KMS-11 (cell line): ENCODE data around the gene PACS1.

Experiments
- H2AFZ ChIP-seq: fragments of 200-600 bp; sonication (generic); 2 replicates; pipeline ENCODE4 v1.6.1; 2016; ENCODE audit warnings: antibody characterized with exemption, mixed run types, low read depth
- H3K27ac ChIP-seq: fragments of 200-600 bp; sonication (generic); 2 replicates; pipeline ENCODE4 v1.6.1; 2016; ENCODE audit warnings: mild to moderate bottlenecking, mixed run types
- H3K27me3 ChIP-seq: fragments of 200-600 bp; sonication (generic); 2 replicates; pipeline ENCODE4 v1.6.1; 2017; ENCODE audit warnings: mild to moderate bottlenecking, low read depth, mixed run types, moderate library complexity; ENCODE audit not compliant: insufficient read depth
- H3K36me3 ChIP-seq: fragments of 200-600 bp; sonication (generic); 2 replicates; pipeline ENCODE4 v1.6.1; 2017; ENCODE audit warnings: mild to moderate bottlenecking, mixed run types; ENCODE audit not compliant: insufficient read depth
- H3K4me1 ChIP-seq: fragments of 200-600 bp; sonication (generic); 2 replicates; pipeline ENCODE4 v1.6.1; 2016; ENCODE audit warnings: mild to moderate bottlenecking, low read depth, mixed run types; ENCODE audit not compliant: poor library complexity, severe bottlenecking
- H3K4me2 ChIP-seq: fragments of 200-600 bp; sonication (generic); 2 replicates; pipeline ENCODE4 v1.7.0; 2016; ENCODE audit warnings: mild to moderate bottlenecking, mixed run types
- H3K4me3 ChIP-seq: fragments of 200-600 bp; sonication (generic); IDR thresholded peaks from 2 replicates; pipeline ENCODE4 v1.6.1; 2017; ENCODE audit warnings: low read depth, low read length, mixed read lengths; ENCODE audit not compliant: insufficient read depth
- H3K79me2 ChIP-seq: fragments of 200-600 bp; sonication (generic); 2 replicates; pipeline ENCODE4 v1.6.1; 2016; ENCODE audit warnings: low read depth, mixed run types; ENCODE audit not compliant: insufficient read depth
- H3K9ac ChIP-seq: fragments of 200-600 bp; sonication (generic); 2 replicates; pipeline ENCODE4 v1.6.1; 2016; ENCODE audit warnings: mild to moderate bottlenecking, mixed run types
- H4K20me1 ChIP-seq: fragments of 200-600 bp; sonication (generic); 2 replicates; pipeline ENCODE4 v1.6.1; 2016; ENCODE audit warnings: mild to moderate bottlenecking, mixed run types; ENCODE audit not compliant: insufficient read depth
- TF ChIP-seq, protein P1 (sequence below): fragments of 200-600 bp; sonication (generic); conservative IDR thresholded peaks from 2 replicates; pipeline ENCODE4 v1.6.1; 2017; ENCODE audit warnings: low read depth, mild to moderate bottlenecking, antibody characterized with exemption, low read length, moderate library complexity, mixed read lengths

The PACS1 gene

GRCh38 chr11:66259956-66260355 lies 189.9 kb downstream of the PACS1 start:
- TF ChIP-seq, protein P1, sequence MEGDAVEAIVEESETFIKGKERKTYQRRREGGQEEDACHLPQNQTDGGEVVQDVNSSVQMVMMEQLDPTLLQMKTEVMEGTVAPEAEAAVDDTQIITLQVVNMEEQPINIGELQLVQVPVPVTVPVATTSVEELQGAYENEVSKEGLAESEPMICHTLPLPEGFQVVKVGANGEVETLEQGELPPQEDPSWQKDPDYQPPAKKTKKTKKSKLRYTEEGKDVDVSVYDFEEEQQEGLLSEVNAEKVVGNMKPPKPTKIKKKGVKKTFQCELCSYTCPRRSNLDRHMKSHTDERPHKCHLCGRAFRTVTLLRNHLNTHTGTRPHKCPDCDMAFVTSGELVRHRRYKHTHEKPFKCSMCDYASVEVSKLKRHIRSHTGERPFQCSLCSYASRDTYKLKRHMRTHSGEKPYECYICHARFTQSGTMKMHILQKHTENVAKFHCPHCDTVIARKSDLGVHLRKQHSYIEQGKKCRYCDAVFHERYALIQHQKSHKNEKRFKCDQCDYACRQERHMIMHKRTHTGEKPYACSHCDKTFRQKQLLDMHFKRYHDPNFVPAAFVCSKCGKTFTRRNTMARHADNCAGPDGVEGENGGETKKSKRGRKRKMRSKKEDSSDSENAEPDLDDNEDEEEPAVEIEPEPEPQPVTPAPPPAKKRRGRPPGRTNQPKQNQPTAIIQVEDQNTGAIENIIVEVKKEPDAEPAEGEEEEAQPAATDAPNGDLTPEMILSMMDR: no peak
- Histone ChIP-seq H3K9ac (no peak overlapping the region), H2AFZ (no peak overlapping the region), H3K27me3 (no peaks in the 10 kb centered on the region), H3K4me3 (no peak overlapping the region), H3K4me2 (no peak overlapping the region), H3K79me2 (peaks cover 9% of the 10 kb centered on the region; the same call in 1 of the 2 replicates), H3K27ac (no peak overlapping the region), H3K4me1 (peaks cover 15% of the 10 kb centered on the region), H3K36me3 (no peaks in the 10 kb centered on the region), H4K20me1 (no peaks in the 10 kb centered on the region)

- Histone ChIP-seq H3K4me3 (no peak overlapping the region), H3K27ac (no peak overlapping the region), H3K36me3 (no peaks in the 10 kb centered on the region), H3K4me1 (peaks cover 8% of the 10 kb centered on the region), H3K4me2 (no peak overlapping the region), H3K9ac (no peak overlapping the region), H3K79me2 (peaks cover 9% of the 10 kb centered on the region; the same call in 1 of the 2 replicates), H2AFZ (no peak overlapping the region), H3K27me3 (no peaks in the 10 kb centered on the region), H4K20me1 (no peaks in the 10 kb centered on the region)
- TF ChIP-seq, protein P1: no peak
These were observed 191.5 kb downstream of the PACS1 start for GRCh38 chr11:66261578-66261977.

GRCh38 chr11:66262191-66262590 lies 192.1 kb downstream of the PACS1 start:
- no peak overlapping the region for H3K9ac ChIP-seq
- H2AFZ ChIP-seq: no peak overlapping the region
- no peak overlapping the region for H3K27ac ChIP-seq
- no peak overlapping the region for H3K4me3 ChIP-seq
- no peak overlapping the region for H3K4me2 ChIP-seq
- H3K27me3 ChIP-seq: no peaks in the 10 kb centered on the region
- peaks cover 8% of the 10 kb centered on the region for H3K4me1 ChIP-seq
- H4K20me1 ChIP-seq: no peaks in the 10 kb centered on the region
- peaks cover 9% of the 10 kb centered on the region; the same call in 1 of the 2 replicates for H3K79me2 ChIP-seq
- H3K36me3 ChIP-seq: no peaks in the 10 kb centered on the region
- TF ChIP-seq, protein P1: no peak

GRCh38 chr11:66262696-66263095 lies 192.6 kb downstream of the PACS1 start:
- no peak overlapping the region for H3K27ac ChIP-seq
- H3K9ac ChIP-seq: no peak overlapping the region
- H4K20me1 ChIP-seq: no peaks in the 10 kb centered on the region
- H3K4me2 ChIP-seq: no peak overlapping the region
- no peaks in the 10 kb centered on the region for H3K36me3 ChIP-seq
- no peak overlapping the region for H3K4me3 ChIP-seq
- no peak overlapping the region for H2AFZ ChIP-seq
- H3K4me1 ChIP-seq: peaks cover 9% of the 10 kb centered on the region
- peaks cover 9% of the 10 kb centered on the region; the same call in 1 of the 2 replicates for H3K79me2 ChIP-seq
- TF ChIP-seq, protein P1: no peak
- H3K27me3 ChIP-seq: no peaks in the 10 kb centered on the region
